Measurements from ENCODE around the gene RAPH1. TPM values are rescaled to one million over a fixed set of nuclear protein-coding genes. Genes with fewer than 3 reads are reported as not detected.

Gene RAPH1
- total RNA-seq, 4 donors from 2014 or later: 22.5 to 83.0 (median 44.2) TPM

GRCh38 chr2:203532957-203533658 is 2.0 kb downstream of the RAPH1 start:
- no peak for TF ChIP-seq CTCF (IDR thresholded peaks at IDR 0.05; ENCODE audit: low read depth)

- TF ChIP-seq CTCF (IDR thresholded peaks at IDR 0.05; ENCODE audit: low read depth): no peak
Measured at GRCh38 chr2:203527719-203528118, 7.4 kb downstream of the RAPH1 start.

- TF ChIP-seq CTCF (IDR thresholded peaks at IDR 0.05; ENCODE audit: low read depth): no peak
Measured at GRCh38 chr2:203510941-203511305, 24.2 kb downstream of the RAPH1 start.

GRCh38 chr2:203510256-203510940 is 24.7 kb downstream of the RAPH1 start:
- TF ChIP-seq CTCF (IDR thresholded peaks at IDR 0.05; ENCODE audit: low read depth): no peak

- TF ChIP-seq CTCF (IDR thresholded peaks at IDR 0.05; ENCODE audit: low read depth): no peak
Measured at GRCh38 chr2:203501873-203502272, 33.2 kb downstream of the RAPH1 start.

- TF ChIP-seq CTCF (IDR thresholded peaks at IDR 0.05; ENCODE audit: low read depth): no peak
Measured at GRCh38 chr2:203500951-203501350, 34.1 kb downstream of the RAPH1 start.

- no peak for TF ChIP-seq CTCF (IDR thresholded peaks at IDR 0.05; ENCODE audit: low read depth)
Measured at GRCh38 chr2:203500297-203500696, 34.8 kb downstream of the RAPH1 start.
